Muscle of leg (tissue), 11 donors: ENCODE data around the gene DNPEP. TPM values are rescaled to one million over a fixed set of nuclear protein-coding genes. Genes with fewer than 3 reads are reported as not detected.
A peak's percentile ranks its signal among the peaks of the same experiment; 100 is the strongest.
"Not testable (repeated sequence)": the region's sequence is repeated elsewhere in the genome, so short reads cannot be mapped to it uniquely, and the experiment has no call there.

Source experiments
- DNase-seq: peaks from one replicate; pipeline ENCODE4 v3.0.0; 2013
- H3K27ac ChIP-seq: one replicate; pipeline ENCODE4 v1.5.1; 2013; ENCODE audit warnings: mild to moderate bottlenecking, low read length, control low read depth
- H3K27me3 ChIP-seq: one replicate; pipeline ENCODE4 v1.6.1; 2013; ENCODE audit warnings: low read length; ENCODE audit not compliant: control insufficient read depth, insufficient read depth
- H3K36me3 ChIP-seq: one replicate; pipeline ENCODE4 v1.6.1; 2013; ENCODE audit warnings: low read length; ENCODE audit not compliant: control insufficient read depth, insufficient read depth
- H3K4me1 ChIP-seq: one replicate; pipeline ENCODE4 v1.6.1; 2013; ENCODE audit warnings: low read length; ENCODE audit not compliant: control insufficient read depth, insufficient read depth
- H3K4me3 ChIP-seq: one replicate; pipeline ENCODE4 v1.5.1; 2013; ENCODE audit warnings: low read length, control low read depth
- H3K9me3 ChIP-seq: replicated peaks from 2 replicates; pipeline ENCODE4 v1.6.1; 2013; ENCODE audit warnings: low read depth, low read length; ENCODE audit not compliant: control insufficient read depth
- WGBS: methylation state at CpG from one replicate; pipeline ENCODE4 v1.1.5; 2013; ENCODE audit warnings: missing lambda C conversion rate; ENCODE audit not compliant: insufficient coverage; 5-methylcytosine and 5-hydroxymethylcytosine counted together
- polyA plus RNA-seq, 8 donors: library from polyadenylated mRNA; unstranded; fragments of 120-200 nt; gene quantifications; one replicate each; pipeline versions ENCODE4 v1.2.1 to v1.2.3, GENCODE V29; 2013; ENCODE audit warnings: inconsistent platforms in 1 of 8, low replicate concordance in 1 of 8; ENCODE audit not compliant: insufficient read length in 8 of 8, insufficient read depth in 1 of 8
- total RNA-seq: library from RNA; stranded (reverse); fragments of 120-200 nt; gene quantifications from one replicate; pipeline ENCODE4 v1.2.4, GENCODE V29; 2013

The DNPEP gene
- total and polyA plus RNA-seq, 9 donors, result 24.5 to 48.5 (median 39.3) TPM

- Histone ChIP-seq H3K27me3 (no peaks in the 10 kb centered on the region), H3K4me1 (peaks cover 43% of the 10 kb centered on the region), H3K36me3 (no peaks in the 10 kb centered on the region), H3K4me3 (no peak overlapping the region), H3K9me3 (no peaks in the 10 kb centered on the region), H3K27ac (no peak overlapping the region)
- peak; percentile 89 for DNase-seq
- 0% methylated on average over 5 of the region's 15 CpGs for WGBS
Measured at GRCh38 chr2:219402665-219403515, 15.2 kb upstream of the DNPEP start.

- WGBS, result 80% methylated on average over 6 of the region's 8 CpGs
- Histone ChIP-seq H3K27me3 (no peaks in the 10 kb centered on the region), H3K9me3 (no peaks in the 10 kb centered on the region), H3K36me3 (no peaks in the 10 kb centered on the region), H3K4me3 (no peak overlapping the region), H3K4me1 (peaks cover 32% of the 10 kb centered on the region), H3K27ac (no peak overlapping the region)
- no peak for DNase-seq
Measured at GRCh38 chr2:219401606-219402005, 13.9 kb upstream of the DNPEP start.

GRCh38 chr2:219400562-219400961 is 12.8 kb upstream of the DNPEP start:
- H3K27me3 ChIP-seq, result no peaks in the 10 kb centered on the region
- H3K36me3 ChIP-seq, result no peaks in the 10 kb centered on the region
- H3K4me3 ChIP-seq, result no peak overlapping the region
- H3K9me3 ChIP-seq, result no peaks in the 10 kb centered on the region
- peaks cover 22% of the 10 kb centered on the region for H3K4me1 ChIP-seq
- DNase-seq, result no peak
- H3K27ac ChIP-seq, result no peak overlapping the region
- 60% methylated on average over 4 of the region's 6 CpGs for WGBS

- Histone ChIP-seq H3K4me3 (no peak overlapping the region), H3K4me1 (peaks cover 15% of the 10 kb centered on the region), H3K36me3 (no peaks in the 10 kb centered on the region), H3K9me3 (no peaks in the 10 kb centered on the region), H3K27ac (no peak overlapping the region), H3K27me3 (no peaks in the 10 kb centered on the region)
- WGBS, result 61% methylated on average over 9 of the region's 14 CpGs
- DNase-seq, result no peak
Measured at GRCh38 chr2:219399716-219400478, 12.2 kb upstream of the DNPEP start.

GRCh38 chr2:219398721-219399363 is 11.1 kb upstream of the DNPEP start:
- Histone ChIP-seq H3K36me3 (no peaks in the 10 kb centered on the region), H3K4me3 (no peak overlapping the region), H3K27me3 (no peaks in the 10 kb centered on the region), H3K27ac (no peak overlapping the region), H3K9me3 (no peaks in the 10 kb centered on the region), H3K4me1 (peaks cover 5% of the 10 kb centered on the region)
- no peak for DNase-seq
- WGBS, result 80% methylated on average over 1 of the region's 5 CpGs

- H3K27ac ChIP-seq, result no peak overlapping the region
- peaks cover 2% of the 10 kb centered on the region for H3K4me1 ChIP-seq
- no peaks in the 10 kb centered on the region for H3K27me3 ChIP-seq
- DNase-seq, result no peak
- WGBS, result 0% methylated on average over 1 of the region's 6 CpGs
- H3K4me3 ChIP-seq, result no peak overlapping the region
- no peaks in the 10 kb centered on the region for H3K9me3 ChIP-seq
- H3K36me3 ChIP-seq, result no peaks in the 10 kb centered on the region
Measured at GRCh38 chr2:219396863-219397457, 9.2 kb upstream of the DNPEP start.

- 85% methylated on average over 2 of the region's 3 CpGs for WGBS
- no peaks in the 10 kb centered on the region for H3K36me3 ChIP-seq
- no peaks in the 10 kb centered on the region for H3K27me3 ChIP-seq
- peaks cover 2% of the 10 kb centered on the region for H3K4me1 ChIP-seq
- no peak overlapping the region for H3K27ac ChIP-seq
- no peaks in the 10 kb centered on the region for H3K9me3 ChIP-seq
- no peak for DNase-seq
- no peak overlapping the region for H3K4me3 ChIP-seq
Measured at GRCh38 chr2:219395609-219396008, 7.9 kb upstream of the DNPEP start.

- H3K4me3 ChIP-seq, H3K4me1 ChIP-seq, DNase-seq, H3K27me3 ChIP-seq, H3K36me3 ChIP-seq, H3K27ac ChIP-seq, H3K9me3 ChIP-seq: not testable (repeated sequence)
- 90% methylated on average over 8 of the region's 9 CpGs for WGBS
Measured at GRCh38 chr2:219395056-219395455, 7.3 kb upstream of the DNPEP start.

GRCh38 chr2:219392754-219393153 is 5.0 kb upstream of the DNPEP start:
- H3K9me3 ChIP-seq, result no peaks in the 10 kb centered on the region
- H3K4me1 ChIP-seq, result peaks cover 5% of the 10 kb centered on the region
- no peak overlapping the region for H3K4me3 ChIP-seq
- H3K27ac ChIP-seq, result no peak overlapping the region
- DNase-seq, result no peak
- WGBS, result 89% methylated on average over 5 of the region's 9 CpGs
- no peaks in the 10 kb centered on the region for H3K27me3 ChIP-seq
- H3K36me3 ChIP-seq, result no peaks in the 10 kb centered on the region

GRCh38 chr2:219388907-219389156 is 1.1 kb upstream of the DNPEP start:
- WGBS, result no CpG with 5 or more reads among the region's 6 CpGs
- Histone ChIP-seq H3K27ac (peak overlapping the region; percentile 87), H3K4me1 (peaks cover 14% of the 10 kb centered on the region), H3K4me3 (no peak overlapping the region), H3K27me3 (no peaks in the 10 kb centered on the region), H3K9me3 (no peaks in the 10 kb centered on the region), H3K36me3 (peaks cover 25% of the 10 kb centered on the region)
- DNase-seq, result peak; percentile 54
